ENCODE measurements around the gene LCE3B. TPM values are rescaled to one million over a fixed set of nuclear protein-coding genes. Genes with fewer than 3 reads are reported as not detected.

LCE3B gene
- polyA plus RNA-seq, 4 donors, result not detected

GRCh38 chr1:152640351-152640750 lies 26.7 kb downstream of the LCE3B start:
- Histone ChIP-seq H3K27ac (ENCODE audit: low read depth in 1 of 3, low read length in 2 of 3) (no peak overlapping the region), H3K9me3 (ENCODE audit: control insufficient read depth in 2 of 2, insufficient read depth in 1 of 2, low read depth in 1 of 2, low read length in 1 of 2) (no peaks in the 10 kb centered on the region), H3K4me1 (ENCODE audit: control insufficient read depth in 3 of 3, insufficient read depth in 2 of 3, low read depth in 1 of 3, low read length in 2 of 3) (no peaks in the 10 kb centered on the region), H3K4me3 (ENCODE audit: low read depth in 1 of 3, low read length in 3 of 3) (no peak overlapping the region), H3K36me3 (ENCODE audit: control insufficient read depth in 3 of 3, insufficient read depth in 2 of 3, low read depth in 1 of 3, low read length in 3 of 3) (no peaks in the 10 kb centered on the region), H3K27me3 (ENCODE audit: control insufficient read depth in 3 of 3, insufficient read depth in 3 of 3, low read length in 3 of 3) (no peaks in the 10 kb centered on the region)
- DNase-seq (no peak), FAIRE-seq (no peak)
- WGBS, 3 donors, result 68 to 88% (median 87%) methylated on average over 1 of the region's 1 CpG

- Histone ChIP-seq H3K27ac (ENCODE audit: low read depth in 1 of 3, low read length in 2 of 3) (no peak overlapping the region), H3K36me3 (ENCODE audit: control insufficient read depth in 3 of 3, insufficient read depth in 2 of 3, low read depth in 1 of 3, low read length in 3 of 3) (no peaks in the 10 kb centered on the region), H3K9me3 (ENCODE audit: control insufficient read depth in 2 of 2, insufficient read depth in 1 of 2, low read depth in 1 of 2, low read length in 1 of 2) (no peaks in the 10 kb centered on the region), H3K4me1 (ENCODE audit: control insufficient read depth in 3 of 3, insufficient read depth in 2 of 3, low read depth in 1 of 3, low read length in 2 of 3) (no peaks in the 10 kb centered on the region), H3K27me3 (ENCODE audit: control insufficient read depth in 3 of 3, insufficient read depth in 3 of 3, low read length in 3 of 3) (peaks cover 0 to 1% (median 0%) of the 10 kb centered on the region in 3 donors), H3K4me3 (ENCODE audit: low read depth in 1 of 3, low read length in 3 of 3) (no peak overlapping the region)
- WGBS, 3 donors, result 48 to 62% (median 56%) methylated on average over 3 of the region's 3 CpGs
- FAIRE-seq (no peak), DNase-seq (no peak)
Measured at GRCh38 chr1:152643945-152644344, 30.3 kb downstream of the LCE3B start.

- H3K36me3 ChIP-seq (ENCODE audit: control insufficient read depth in 3 of 3, insufficient read depth in 2 of 3, low read depth in 1 of 3, low read length in 3 of 3), result no peaks in the 10 kb centered on the region
- peaks cover 0 to 1% (median 0%) of the 10 kb centered on the region in 3 donors for H3K27me3 ChIP-seq (ENCODE audit: control insufficient read depth in 3 of 3, insufficient read depth in 3 of 3, low read length in 3 of 3)
- H3K4me1 ChIP-seq (ENCODE audit: control insufficient read depth in 3 of 3, insufficient read depth in 2 of 3, low read depth in 1 of 3, low read length in 2 of 3), result no peaks in the 10 kb centered on the region
- no peaks in the 10 kb centered on the region for H3K9me3 ChIP-seq (ENCODE audit: control insufficient read depth in 2 of 2, insufficient read depth in 1 of 2, low read depth in 1 of 2, low read length in 1 of 2)
- no peak overlapping the region for H3K27ac ChIP-seq (ENCODE audit: low read depth in 1 of 3, low read length in 2 of 3)
- no peak overlapping the region for H3K4me3 ChIP-seq (ENCODE audit: low read depth in 1 of 3, low read length in 3 of 3)
- 37 to 49% (median 41%) methylated on average over 3 of the region's 3 CpGs for WGBS, 3 donors
- FAIRE-seq (no peak), DNase-seq (no peak)
Measured at GRCh38 chr1:152645146-152645545, 31.5 kb downstream of the LCE3B start.

GRCh38 chr1:152646656-152647055 lies 33.0 kb downstream of the LCE3B start:
- FAIRE-seq, result no peak
- Histone ChIP-seq H3K4me3 (ENCODE audit: low read depth in 1 of 3, low read length in 3 of 3) (no peak overlapping the region), H3K36me3 (ENCODE audit: control insufficient read depth in 3 of 3, insufficient read depth in 2 of 3, low read depth in 1 of 3, low read length in 3 of 3) (no peaks in the 10 kb centered on the region), H3K27me3 (ENCODE audit: control insufficient read depth in 3 of 3, insufficient read depth in 3 of 3, low read length in 3 of 3) (peaks cover 0 to 1% (median 0%) of the 10 kb centered on the region in 3 donors), H3K9me3 (ENCODE audit: control insufficient read depth in 2 of 2, insufficient read depth in 1 of 2, low read depth in 1 of 2, low read length in 1 of 2) (no peaks in the 10 kb centered on the region), H3K4me1 (ENCODE audit: control insufficient read depth in 3 of 3, insufficient read depth in 2 of 3, low read depth in 1 of 3, low read length in 2 of 3) (no peaks in the 10 kb centered on the region), H3K27ac (ENCODE audit: low read depth in 1 of 3, low read length in 2 of 3) (no peak overlapping the region)
- no peak for DNase-seq

GRCh38 chr1:152654110-152654509 lies 40.5 kb downstream of the LCE3B start:
- no peak overlapping the region for H3K4me3 ChIP-seq (ENCODE audit: low read depth in 1 of 3, low read length in 3 of 3)
- FAIRE-seq (no peak), DNase-seq (peak; percentile 62 to 72)
- H3K9me3 ChIP-seq (ENCODE audit: control insufficient read depth in 2 of 2, insufficient read depth in 1 of 2, low read depth in 1 of 2, low read length in 1 of 2), result no peaks in the 10 kb centered on the region
- WGBS, 3 donors, result 27 to 30% (median 29%) methylated on average over 10 of the region's 10 CpGs
- peaks cover 0 to 10% (median 0%) of the 10 kb centered on the region in 3 donors for H3K27me3 ChIP-seq (ENCODE audit: control insufficient read depth in 3 of 3, insufficient read depth in 3 of 3, low read length in 3 of 3)
- H3K4me1 ChIP-seq (ENCODE audit: control insufficient read depth in 3 of 3, insufficient read depth in 2 of 3, low read depth in 1 of 3, low read length in 2 of 3), result no peaks in the 10 kb centered on the region
- no peaks in the 10 kb centered on the region for H3K36me3 ChIP-seq (ENCODE audit: control insufficient read depth in 3 of 3, insufficient read depth in 2 of 3, low read depth in 1 of 3, low read length in 3 of 3)
- no peak overlapping the region for H3K27ac ChIP-seq (ENCODE audit: low read depth in 1 of 3, low read length in 2 of 3)

GRCh38 chr1:152656459-152656858 lies 42.8 kb downstream of the LCE3B start:
- H3K4me1 ChIP-seq (ENCODE audit: control insufficient read depth in 3 of 3, insufficient read depth in 2 of 3, low read depth in 1 of 3, low read length in 2 of 3), result no peaks in the 10 kb centered on the region
- WGBS, 3 donors, result 47 to 73% (median 56%) methylated on average over 2 of the region's 2 CpGs
- H3K27me3 ChIP-seq (ENCODE audit: control insufficient read depth in 3 of 3, insufficient read depth in 3 of 3, low read length in 3 of 3), result peaks cover 0 to 10% (median 0%) of the 10 kb centered on the region in 3 donors
- no peaks in the 10 kb centered on the region for H3K9me3 ChIP-seq (ENCODE audit: control insufficient read depth in 2 of 2, insufficient read depth in 1 of 2, low read depth in 1 of 2, low read length in 1 of 2)
- no peak overlapping the region for H3K4me3 ChIP-seq (ENCODE audit: low read depth in 1 of 3, low read length in 3 of 3)
- no peak overlapping the region for H3K27ac ChIP-seq (ENCODE audit: low read depth in 1 of 3, low read length in 2 of 3)
- FAIRE-seq, result no peak
- H3K36me3 ChIP-seq (ENCODE audit: control insufficient read depth in 3 of 3, insufficient read depth in 2 of 3, low read depth in 1 of 3, low read length in 3 of 3), result no peaks in the 10 kb centered on the region
- no peak for DNase-seq

GRCh38 chr1:152657677-152658076 lies 44.1 kb downstream of the LCE3B start:
- no peak overlapping the region for H3K27ac ChIP-seq (ENCODE audit: low read depth in 1 of 3, low read length in 2 of 3)
- H3K27me3 ChIP-seq (ENCODE audit: control insufficient read depth in 3 of 3, insufficient read depth in 3 of 3, low read length in 3 of 3), result peaks cover 0 to 4% (median 0%) of the 10 kb centered on the region in 3 donors
- H3K4me1 ChIP-seq (ENCODE audit: control insufficient read depth in 3 of 3, insufficient read depth in 2 of 3, low read depth in 1 of 3, low read length in 2 of 3), result no peaks in the 10 kb centered on the region
- no peak overlapping the region for H3K4me3 ChIP-seq (ENCODE audit: low read depth in 1 of 3, low read length in 3 of 3)
- H3K9me3 ChIP-seq (ENCODE audit: control insufficient read depth in 2 of 2, insufficient read depth in 1 of 2, low read depth in 1 of 2, low read length in 1 of 2), result no peaks in the 10 kb centered on the region
- DNase-seq, result no peak
- FAIRE-seq, result no peak
- WGBS, 3 donors, result 80 to 87% (median 83%) methylated on average over 4 of the region's 4 CpGs
- no peaks in the 10 kb centered on the region for H3K36me3 ChIP-seq (ENCODE audit: control insufficient read depth in 3 of 3, insufficient read depth in 2 of 3, low read depth in 1 of 3, low read length in 3 of 3)

GRCh38 chr1:152658649-152659048 lies 45.0 kb downstream of the LCE3B start:
- WGBS, 3 donors, result 77 to 90% (median 86%) methylated on average over 3 of the region's 3 CpGs
- Histone ChIP-seq H3K9me3 (ENCODE audit: control insufficient read depth in 2 of 2, insufficient read depth in 1 of 2, low read depth in 1 of 2, low read length in 1 of 2) (no peaks in the 10 kb centered on the region), H3K4me3 (ENCODE audit: low read depth in 1 of 3, low read length in 3 of 3) (no peak overlapping the region), H3K27ac (ENCODE audit: low read depth in 1 of 3, low read length in 2 of 3) (no peak overlapping the region), H3K36me3 (ENCODE audit: control insufficient read depth in 3 of 3, insufficient read depth in 2 of 3, low read depth in 1 of 3, low read length in 3 of 3) (no peaks in the 10 kb centered on the region), H3K4me1 (ENCODE audit: control insufficient read depth in 3 of 3, insufficient read depth in 2 of 3, low read depth in 1 of 3, low read length in 2 of 3) (no peaks in the 10 kb centered on the region), H3K27me3 (ENCODE audit: control insufficient read depth in 3 of 3, insufficient read depth in 3 of 3, low read length in 3 of 3) (peaks cover 0 to 4% (median 0%) of the 10 kb centered on the region in 3 donors)
- DNase-seq (peak in 1 of 2 donors; percentile 50), FAIRE-seq (no peak)

- H3K4me1 ChIP-seq (ENCODE audit: control insufficient read depth in 3 of 3, insufficient read depth in 2 of 3, low read depth in 1 of 3, low read length in 2 of 3), result no peaks in the 10 kb centered on the region
- FAIRE-seq (no peak), DNase-seq (no peak)
- H3K9me3 ChIP-seq (ENCODE audit: control insufficient read depth in 2 of 2, insufficient read depth in 1 of 2, low read depth in 1 of 2, low read length in 1 of 2), result no peaks in the 10 kb centered on the region
- H3K4me3 ChIP-seq (ENCODE audit: low read depth in 1 of 3, low read length in 3 of 3), result no peak within 1 kb of the TSS
- H3K36me3 ChIP-seq (ENCODE audit: control insufficient read depth in 3 of 3, insufficient read depth in 2 of 3, low read depth in 1 of 3, low read length in 3 of 3), result no peaks in the 10 kb centered on the region
- H3K27me3 ChIP-seq (ENCODE audit: control insufficient read depth in 3 of 3, insufficient read depth in 3 of 3, low read length in 3 of 3), result no peaks in the 10 kb centered on the region
- WGBS, 3 donors, result 47 to 54% (median 48%) methylated on average over 3 of the region's 3 CpGs
- no peak within 1 kb of the TSS for H3K27ac ChIP-seq (ENCODE audit: low read depth in 1 of 3, low read length in 2 of 3)
Measured at GRCh38 chr1:152663098-152663497, 49.5 kb downstream of the LCE3B start, which contains the start of gene LCE2D. Gene LCE2D (plus strand): TSS chr1:152663380. CDS start chr1:152664106, 726 bp downstream.

All from small intestine (tissue), 7 donors.